Measurements from ENCODE around the gene MBOAT1.

The MBOAT1 gene

DNA sequence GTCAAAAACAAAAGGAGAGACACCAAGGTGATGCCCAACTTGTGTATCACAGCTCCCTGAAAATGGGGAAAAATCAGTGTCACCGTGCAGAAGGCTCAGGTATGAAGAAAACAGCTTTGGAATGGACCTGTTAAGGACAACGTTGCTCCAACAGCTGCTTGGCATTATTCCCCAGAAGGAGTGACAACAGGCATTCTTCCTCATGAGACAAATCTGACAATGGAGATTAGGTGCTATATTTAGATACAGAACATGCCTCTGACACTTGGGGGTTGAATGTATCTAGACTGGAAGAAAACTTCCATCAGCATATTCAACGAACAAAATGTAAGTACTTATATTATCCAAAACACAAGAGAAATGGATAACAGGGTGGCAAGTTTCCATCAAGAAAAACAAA lies 87.7 kb downstream of the MBOAT1 start:
- Histone ChIP-seq H3K4me1 (ENCODE audit: control insufficient read depth, insufficient read depth, low read length) (no peaks in the 10 kb centered on the region), H3K27me3 (ENCODE audit: control insufficient read depth, insufficient read depth, low read length) (no peaks in the 10 kb centered on the region), H3K4me3 (ENCODE audit: low read length) (no peak overlapping the region), H3K36me3 (ENCODE audit: control insufficient read depth, insufficient read depth, low read length) (no peaks in the 10 kb centered on the region; the same call in 1 of the 2 replicates), H3K27ac (ENCODE audit: low read length) (no peak overlapping the region), H3K9me3 (ENCODE audit: control insufficient read depth, insufficient read depth, low read length) (no peaks in the 10 kb centered on the region)
- DNase-seq (ENCODE audit: low read depth, low spot score), result no peak
- WGBS (ENCODE audit: insufficient coverage, insufficient read length), result no CpG with 5 or more reads among the region's 3 CpGs

DNA sequence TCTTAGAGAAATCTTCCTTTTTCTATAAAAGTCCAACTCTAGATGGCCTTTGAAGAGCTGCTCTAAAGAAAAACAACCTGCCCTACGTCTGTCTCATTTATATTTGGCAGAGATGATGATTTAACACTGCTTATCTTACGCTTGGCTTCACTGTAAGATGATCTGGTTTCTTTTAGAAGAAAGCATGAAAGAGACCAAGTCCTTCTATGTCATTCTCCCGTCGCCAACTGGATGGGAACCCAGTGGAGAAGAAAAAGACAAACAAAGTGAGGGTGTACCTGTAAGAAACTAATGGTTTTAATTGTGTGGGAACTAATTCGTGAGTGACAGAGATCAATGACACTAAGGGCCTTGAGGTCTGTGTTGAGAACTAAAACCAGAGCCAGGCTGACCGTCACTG lies 92.8 kb downstream of the MBOAT1 start:
- DNase-seq (ENCODE audit: low read depth, low spot score), result no peak
- Histone ChIP-seq H3K4me3 (ENCODE audit: low read length) (no peak overlapping the region), H3K36me3 (ENCODE audit: control insufficient read depth, insufficient read depth, low read length) (no peaks in the 10 kb centered on the region; the same call in 1 of the 2 replicates), H3K9me3 (ENCODE audit: control insufficient read depth, insufficient read depth, low read length) (no peaks in the 10 kb centered on the region), H3K4me1 (ENCODE audit: control insufficient read depth, insufficient read depth, low read length) (no peaks in the 10 kb centered on the region; the same call in 1 of the 2 replicates), H3K27ac (ENCODE audit: low read length) (no peak overlapping the region), H3K27me3 (ENCODE audit: control insufficient read depth, insufficient read depth, low read length) (no peaks in the 10 kb centered on the region)
- WGBS (ENCODE audit: insufficient coverage, insufficient read length), result no CpG with 5 or more reads among the region's 6 CpGs

- no peak for DNase-seq (ENCODE audit: low read depth, low spot score)
- no peaks in the 10 kb centered on the region for H3K27me3 ChIP-seq (ENCODE audit: control insufficient read depth, insufficient read depth, low read length)
- H3K4me1 ChIP-seq (ENCODE audit: control insufficient read depth, insufficient read depth, low read length), result no peaks in the 10 kb centered on the region; the same call in 1 of the 2 replicates
- WGBS (ENCODE audit: insufficient coverage, insufficient read length), result no CpG with 5 or more reads among the region's 4 CpGs
- H3K9me3 ChIP-seq (ENCODE audit: control insufficient read depth, insufficient read depth, low read length), result no peaks in the 10 kb centered on the region
- H3K4me3 ChIP-seq (ENCODE audit: low read length), result no peak overlapping the region
- H3K36me3 ChIP-seq (ENCODE audit: control insufficient read depth, insufficient read depth, low read length), result no peaks in the 10 kb centered on the region; the same call in 1 of the 2 replicates
- no peak overlapping the region for H3K27ac ChIP-seq (ENCODE audit: low read length)
These were observed 93.4 kb downstream of the MBOAT1 start for GRCh38 chr6:20118892-20119291.

DNA sequence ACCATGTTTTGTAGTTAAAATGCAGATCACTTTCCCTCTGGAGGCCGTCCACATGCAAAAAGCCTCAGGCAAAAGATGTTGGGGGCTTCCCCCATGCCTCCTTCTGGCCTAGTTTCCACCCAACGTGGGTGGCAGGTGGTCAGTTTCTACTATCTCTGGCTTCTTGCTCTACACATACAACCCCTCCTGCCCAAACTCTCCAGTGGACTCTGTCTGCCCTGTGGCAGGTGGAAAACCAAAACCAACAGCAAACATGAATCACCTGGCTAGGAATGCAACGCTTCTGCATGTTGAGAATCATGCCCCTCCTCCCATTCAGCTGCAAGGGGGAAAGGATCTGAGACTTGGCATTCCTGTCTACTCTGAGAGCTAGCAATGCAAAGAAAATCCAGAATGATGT lies 94.8 kb downstream of the MBOAT1 start:
- H3K9me3 ChIP-seq (ENCODE audit: control insufficient read depth, insufficient read depth, low read length), result no peaks in the 10 kb centered on the region
- WGBS (ENCODE audit: insufficient coverage, insufficient read length), result no CpG with 5 or more reads among the region's 3 CpGs
- H3K27ac ChIP-seq (ENCODE audit: low read length), result no peak overlapping the region
- DNase-seq (ENCODE audit: low read depth, low spot score), result no peak
- no peaks in the 10 kb centered on the region for H3K27me3 ChIP-seq (ENCODE audit: control insufficient read depth, insufficient read depth, low read length)
- H3K4me1 ChIP-seq (ENCODE audit: control insufficient read depth, insufficient read depth, low read length), result no peaks in the 10 kb centered on the region; the same call in 1 of the 2 replicates
- no peaks in the 10 kb centered on the region; the same call in 1 of the 2 replicates for H3K36me3 ChIP-seq (ENCODE audit: control insufficient read depth, insufficient read depth, low read length)
- H3K4me3 ChIP-seq (ENCODE audit: low read length), result no peak overlapping the region

- DNase-seq (ENCODE audit: low read depth, low spot score), result no peak
- Histone ChIP-seq H3K4me3 (ENCODE audit: low read length) (no peak overlapping the region), H3K36me3 (ENCODE audit: control insufficient read depth, insufficient read depth, low read length) (no peaks in the 10 kb centered on the region; the same call in 1 of the 2 replicates), H3K9me3 (ENCODE audit: control insufficient read depth, insufficient read depth, low read length) (no peaks in the 10 kb centered on the region), H3K27me3 (ENCODE audit: control insufficient read depth, insufficient read depth, low read length) (no peaks in the 10 kb centered on the region), H3K27ac (ENCODE audit: low read length) (no peak overlapping the region), H3K4me1 (ENCODE audit: control insufficient read depth, insufficient read depth, low read length) (no peaks in the 10 kb centered on the region; the same call in 1 of the 2 replicates)
- no CpG with 5 or more reads among the region's 7 CpGs for WGBS (ENCODE audit: insufficient coverage, insufficient read length)
These were observed 95.5 kb downstream of the MBOAT1 start for GRCh38 chr6:20116792-20117191.

DNA sequence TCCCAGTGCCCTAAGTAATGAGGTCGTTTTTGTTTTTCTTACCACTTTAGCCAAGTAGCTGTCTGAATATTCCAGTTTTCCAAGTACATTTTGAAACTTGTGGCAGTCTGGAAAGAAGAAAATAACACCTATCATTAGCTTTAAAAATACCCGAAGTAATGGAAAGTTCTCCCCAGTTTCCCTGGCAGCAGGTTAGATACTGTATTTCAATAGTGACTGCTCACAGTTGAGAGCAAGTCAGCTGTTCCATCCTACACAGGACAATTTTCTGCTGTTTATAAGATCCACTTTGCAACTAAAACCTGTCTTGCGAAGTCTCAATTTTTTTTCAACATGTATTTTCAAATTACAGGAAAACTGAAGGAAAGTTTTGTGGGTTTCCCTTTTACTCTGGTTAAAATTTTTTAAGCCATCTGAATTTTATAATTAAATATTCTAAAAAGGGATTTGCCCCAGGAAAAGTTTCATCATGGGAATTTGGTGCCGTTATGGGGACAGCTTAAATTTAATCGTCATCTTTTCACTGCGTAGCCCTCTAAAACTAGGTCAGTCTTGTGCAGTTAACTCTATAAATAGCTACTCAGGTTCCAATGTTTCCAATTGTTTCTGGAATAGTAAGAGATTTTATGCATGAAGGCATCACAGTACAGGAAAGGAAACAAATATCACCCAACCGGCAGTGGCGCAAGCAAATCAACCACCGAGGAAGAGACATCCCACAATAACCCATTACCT lies 96.9 kb downstream of the MBOAT1 start:
- no peaks in the 10 kb centered on the region for H3K27me3 ChIP-seq (ENCODE audit: control insufficient read depth, insufficient read depth, low read length)
- no peak overlapping the region for H3K27ac ChIP-seq (ENCODE audit: low read length)
- no peaks in the 10 kb centered on the region; the same call in 1 of the 2 replicates for H3K4me1 ChIP-seq (ENCODE audit: control insufficient read depth, insufficient read depth, low read length)
- WGBS (ENCODE audit: insufficient coverage, insufficient read length), result no CpG with 5 or more reads among the region's 9 CpGs
- no peak overlapping the region for H3K4me3 ChIP-seq (ENCODE audit: low read length)
- H3K36me3 ChIP-seq (ENCODE audit: control insufficient read depth, insufficient read depth, low read length), result no peaks in the 10 kb centered on the region; the same call in 1 of the 2 replicates
- DNase-seq (ENCODE audit: low read depth, low spot score), result no peak
- no peaks in the 10 kb centered on the region for H3K9me3 ChIP-seq (ENCODE audit: control insufficient read depth, insufficient read depth, low read length)

GRCh38 chr6:20113649-20114224 lies 98.5 kb downstream of the MBOAT1 start:
- no peaks in the 10 kb centered on the region for H3K27me3 ChIP-seq (ENCODE audit: control insufficient read depth, insufficient read depth, low read length)
- H3K27ac ChIP-seq (ENCODE audit: low read length), result no peak overlapping the region
- H3K4me3 ChIP-seq (ENCODE audit: low read length), result no peak overlapping the region
- H3K9me3 ChIP-seq (ENCODE audit: control insufficient read depth, insufficient read depth, low read length), result no peaks in the 10 kb centered on the region
- no CpG with 5 or more reads among the region's 2 CpGs for WGBS (ENCODE audit: insufficient coverage, insufficient read length)
- no peaks in the 10 kb centered on the region; the same call in 1 of the 2 replicates for H3K4me1 ChIP-seq (ENCODE audit: control insufficient read depth, insufficient read depth, low read length)
- 0 out of 2 replicates have a peak, but pooled peaks cover 2% of the 10 kb centered on the region for H3K36me3 ChIP-seq (ENCODE audit: control insufficient read depth, insufficient read depth, low read length)
- no peak for DNase-seq (ENCODE audit: low read depth, low spot score)

DNA sequence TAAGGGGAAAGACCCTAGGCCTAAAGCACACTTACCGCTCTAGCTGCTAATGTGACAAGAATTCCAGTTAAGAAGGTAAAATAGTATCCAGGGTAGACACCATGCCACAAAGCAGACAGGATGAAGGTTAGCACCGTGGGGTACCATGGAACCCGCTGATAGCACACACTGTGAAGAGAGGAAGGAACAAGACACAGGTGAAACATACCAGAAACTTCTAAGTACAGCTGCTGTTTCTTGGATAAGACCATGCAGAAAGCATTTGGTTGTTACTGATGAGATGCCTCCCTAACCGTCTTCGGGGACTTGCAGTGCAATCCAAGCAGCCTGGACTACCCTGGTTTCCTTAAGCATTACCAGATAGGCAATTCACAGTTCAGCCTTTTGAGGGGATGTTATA lies 99.4 kb downstream of the MBOAT1 start:
- no peaks in the 10 kb centered on the region for H3K9me3 ChIP-seq (ENCODE audit: control insufficient read depth, insufficient read depth, low read length)
- H3K27me3 ChIP-seq (ENCODE audit: control insufficient read depth, insufficient read depth, low read length), result no peaks in the 10 kb centered on the region
- no peak overlapping the region for H3K4me3 ChIP-seq (ENCODE audit: low read length)
- no peak overlapping the region for H3K27ac ChIP-seq (ENCODE audit: low read length)
- WGBS (ENCODE audit: insufficient coverage, insufficient read length), result no CpG with 5 or more reads among the region's 5 CpGs
- no peak for DNase-seq (ENCODE audit: low read depth, low spot score)
- 0 out of 2 replicates have a peak, but pooled peaks cover 2% of the 10 kb centered on the region for H3K36me3 ChIP-seq (ENCODE audit: control insufficient read depth, insufficient read depth, low read length)
- H3K4me1 ChIP-seq (ENCODE audit: control insufficient read depth, insufficient read depth, low read length), result no peaks in the 10 kb centered on the region; the same call in 1 of the 2 replicates

GRCh38 chr6:20112241-20112640 lies 100.0 kb downstream of the MBOAT1 start:
- H3K4me3 ChIP-seq (ENCODE audit: low read length), result no peak overlapping the region
- H3K27ac ChIP-seq (ENCODE audit: low read length), result no peak overlapping the region
- 0 out of 2 replicates have a peak, but pooled peaks cover 2% of the 10 kb centered on the region for H3K36me3 ChIP-seq (ENCODE audit: control insufficient read depth, insufficient read depth, low read length)
- WGBS (ENCODE audit: insufficient coverage, insufficient read length), result no CpG with 5 or more reads among the region's 5 CpGs
- H3K27me3 ChIP-seq (ENCODE audit: control insufficient read depth, insufficient read depth, low read length), result no peaks in the 10 kb centered on the region
- H3K9me3 ChIP-seq (ENCODE audit: control insufficient read depth, insufficient read depth, low read length), result no peaks in the 10 kb centered on the region
- DNase-seq (ENCODE audit: low read depth, low spot score), result no peak
- no peaks in the 10 kb centered on the region; the same call in 1 of the 2 replicates for H3K4me1 ChIP-seq (ENCODE audit: control insufficient read depth, insufficient read depth, low read length)

GRCh38 chr6:20110478-20110877 lies 101.8 kb downstream of the MBOAT1 start:
- Histone ChIP-seq H3K4me1 (ENCODE audit: control insufficient read depth, insufficient read depth, low read length) (no peaks in the 10 kb centered on the region; the same call in 1 of the 2 replicates), H3K27ac (ENCODE audit: low read length) (no peak overlapping the region), H3K9me3 (ENCODE audit: control insufficient read depth, insufficient read depth, low read length) (no peaks in the 10 kb centered on the region), H3K36me3 (ENCODE audit: control insufficient read depth, insufficient read depth, low read length) (0 out of 2 replicates have a peak, but pooled peaks cover 2% of the 10 kb centered on the region), H3K4me3 (ENCODE audit: low read length) (no peak overlapping the region), H3K27me3 (ENCODE audit: control insufficient read depth, insufficient read depth, low read length) (no peaks in the 10 kb centered on the region)
- DNase-seq (ENCODE audit: low read depth, low spot score), result no peak
